Inflammatory macrophage (primary cell): Measurements from ENCODE around the gene B4GALT1.
"Not testable (repeated sequence)": the region's sequence is repeated elsewhere in the genome, so short reads cannot be mapped to it uniquely, and the experiment has no call there.

Experiments used
- DNase-seq, 2 donors: peaks; one replicate each; pipeline ENCODE4 v3.0.0-alpha.2; 2020 to 2022

The B4GALT1 gene

DNA sequence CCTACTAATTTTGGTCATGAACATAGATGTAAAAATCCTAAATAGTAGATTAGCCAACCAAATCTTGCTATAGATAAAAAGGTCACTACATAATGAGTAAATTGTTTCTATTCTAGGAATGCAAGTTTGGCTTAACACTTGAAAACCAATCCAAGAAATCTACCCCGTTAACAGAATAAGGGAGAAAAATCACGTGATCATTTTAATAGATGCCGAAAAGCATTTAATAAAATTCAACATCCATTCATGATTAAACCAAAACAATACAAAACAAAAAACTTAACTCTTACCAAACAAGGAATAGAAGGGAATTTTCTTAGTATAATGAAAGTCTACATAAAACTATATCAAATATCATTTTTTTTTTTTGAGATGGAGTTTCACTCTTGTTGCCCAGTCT is 69.9 kb downstream of the B4GALT1 start:
- no peak for DNase-seq

DNA sequence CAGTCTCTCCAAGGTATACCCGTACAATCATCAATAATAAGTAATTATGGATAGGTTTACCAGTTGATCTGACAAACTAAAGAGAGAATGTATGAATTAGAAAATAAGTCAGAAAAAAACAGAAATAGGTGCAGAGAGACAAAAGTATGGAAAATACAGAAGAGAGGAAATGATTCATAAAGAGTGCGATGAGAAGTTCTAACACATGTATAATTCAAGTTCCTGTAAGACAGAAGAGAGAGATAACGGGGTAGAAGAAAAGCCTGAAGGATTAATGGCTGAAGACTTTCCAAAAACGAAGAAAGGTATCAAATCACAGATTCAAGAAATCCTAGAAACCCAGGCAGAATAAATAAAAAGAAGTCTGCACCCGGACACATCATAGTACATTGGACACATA is 74.5 kb downstream of the B4GALT1 start:
- no peak for DNase-seq

DNA sequence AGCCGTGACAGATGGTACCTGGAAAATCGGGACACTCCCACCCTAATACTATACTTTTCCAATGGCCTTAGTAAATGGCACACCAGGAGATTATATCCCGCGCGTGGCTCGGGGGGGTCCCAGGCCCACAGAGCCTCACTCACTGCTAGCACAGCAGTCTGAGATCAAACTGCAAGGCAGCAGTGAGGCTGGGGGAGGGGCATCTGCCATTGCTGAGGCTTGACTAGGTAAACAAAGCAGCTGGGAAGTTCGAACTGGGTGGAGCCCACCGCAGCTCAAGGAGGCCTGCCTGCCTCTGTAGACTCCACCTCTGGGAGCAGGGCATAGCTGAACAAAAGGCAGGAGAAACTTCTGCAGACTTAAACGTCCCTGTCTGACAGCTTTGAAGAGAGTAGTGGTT is 81.5 kb downstream of the B4GALT1 start:
- DNase-seq = not testable (repeated sequence)

DNA sequence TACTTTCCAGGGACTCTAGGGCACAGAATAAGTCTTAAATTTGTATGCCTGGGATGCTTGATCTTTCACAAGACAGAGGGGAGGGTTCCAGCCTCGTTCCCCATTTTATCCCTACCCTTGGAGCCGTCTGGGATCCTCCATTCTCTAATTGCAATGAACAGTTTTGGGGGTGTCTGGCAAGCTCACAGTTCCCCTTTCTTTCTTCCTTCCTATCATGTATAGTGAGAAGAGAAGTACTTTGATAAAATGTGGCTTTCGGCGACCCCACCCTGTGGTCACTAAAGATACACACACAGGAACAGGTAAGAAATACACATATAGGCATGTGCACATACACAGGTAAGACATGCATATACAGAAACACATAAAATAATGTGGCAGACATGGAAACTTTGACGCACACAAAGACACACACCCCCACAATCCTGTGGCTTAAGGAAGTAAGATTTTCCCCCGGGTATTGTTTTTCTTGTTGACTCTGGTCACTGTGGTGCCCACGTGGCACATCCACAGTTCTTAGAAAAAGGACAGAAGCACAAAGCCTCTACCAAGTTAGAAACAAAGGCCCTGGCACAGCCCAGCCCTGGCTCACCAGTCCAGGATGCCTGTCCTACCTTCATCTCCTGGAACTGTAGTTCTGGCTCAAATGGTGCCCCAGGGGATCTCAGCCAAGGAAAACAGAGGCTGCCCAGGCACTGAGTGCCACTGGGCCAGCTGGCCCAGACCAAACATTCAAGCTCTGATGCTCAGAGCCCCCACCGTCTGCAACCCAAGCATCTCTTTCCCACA is 84.4 kb downstream of the B4GALT1 start:
- peak; percentile 49 to 55 for DNase-seq

- DNase-seq = no peak
Observed at GRCh38 chr9:33082128-33082527, 85.0 kb downstream of the B4GALT1 start.

- DNase-seq = peak; percentile 76 to 84
Observed at GRCh38 chr9:33081128-33081851, 85.8 kb downstream of the B4GALT1 start.

DNA sequence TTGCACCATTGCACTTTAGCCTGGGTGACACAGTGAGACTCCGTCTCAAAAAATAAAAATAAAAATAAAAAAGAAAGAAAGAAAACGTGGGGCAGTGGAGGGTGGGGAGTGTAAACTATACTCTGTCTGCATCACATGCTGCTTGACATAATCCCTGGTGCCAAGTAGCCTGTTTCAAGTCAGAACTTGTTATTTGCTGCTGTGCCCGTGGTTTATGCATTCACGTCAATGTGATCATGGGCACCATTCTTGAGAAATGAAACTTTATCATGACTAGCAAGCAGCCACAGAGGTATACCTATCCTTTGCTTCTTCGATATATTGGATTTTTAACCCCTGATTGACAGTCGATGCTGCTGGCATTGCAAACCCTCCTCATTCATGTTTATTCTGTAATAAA is 86.6 kb downstream of the B4GALT1 start:
- no peak for DNase-seq

GRCh38 chr9:33076046-33077004 is 90.8 kb downstream of the B4GALT1 start, which contains the start of gene SMU1:
SMU1 (minus strand) TSS chr9:33076674; CDS start chr9:33076608, 66 bp downstream.
- peak; percentile 97 for DNase-seq

GRCh38 chr9:33068991-33069390 is 98.1 kb downstream of the B4GALT1 start:
- no peak for DNase-seq

- DNase-seq = peak; percentile 30 to 35
Observed at GRCh38 chr9:33065157-33066076, 101.7 kb downstream of the B4GALT1 start.
